ENCODE measurements around the gene ALG12. TPM values are rescaled to one million over a fixed set of nuclear protein-coding genes. Genes with fewer than 3 reads are reported as not detected.

ALG12 gene
- polyA plus RNA-seq, 1 of the 3 experiments (the other 2 are of a cell fraction) = 9.9 TPM

GRCh38 chr22:49967706-49968208 is 49.5 kb upstream of the ALG12 start:
- TF ChIP-seq, protein P1, sequence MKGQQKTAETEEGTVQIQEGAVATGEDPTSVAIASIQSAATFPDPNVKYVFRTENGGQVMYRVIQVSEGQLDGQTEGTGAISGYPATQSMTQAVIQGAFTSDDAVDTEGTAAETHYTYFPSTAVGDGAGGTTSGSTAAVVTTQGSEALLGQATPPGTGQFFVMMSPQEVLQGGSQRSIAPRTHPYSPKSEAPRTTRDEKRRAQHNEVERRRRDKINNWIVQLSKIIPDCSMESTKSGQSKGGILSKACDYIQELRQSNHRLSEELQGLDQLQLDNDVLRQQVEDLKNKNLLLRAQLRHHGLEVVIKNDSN (IDR thresholded peaks at IDR 0.05; ENCODE audit: borderline replicate concordance, low read depth) = 0 out of 2 replicates have a peak, but pooled peaks have one; percentile 14
- TF ChIP-seq GABPA (IDR thresholded peaks at IDR 0.05; ENCODE audit: low read depth) = no peak
- TF ChIP-seq SIN3A (IDR thresholded peaks at IDR 0.05; ENCODE audit: borderline replicate concordance, low read depth, low read length) = no peak
- TF ChIP-seq RCOR1 (IDR thresholded peaks at IDR 0.05; ENCODE audit: low read length) = 0 out of 2 replicates have a peak, but pooled peaks have one; percentile 14
- TF ChIP-seq, protein P2, sequence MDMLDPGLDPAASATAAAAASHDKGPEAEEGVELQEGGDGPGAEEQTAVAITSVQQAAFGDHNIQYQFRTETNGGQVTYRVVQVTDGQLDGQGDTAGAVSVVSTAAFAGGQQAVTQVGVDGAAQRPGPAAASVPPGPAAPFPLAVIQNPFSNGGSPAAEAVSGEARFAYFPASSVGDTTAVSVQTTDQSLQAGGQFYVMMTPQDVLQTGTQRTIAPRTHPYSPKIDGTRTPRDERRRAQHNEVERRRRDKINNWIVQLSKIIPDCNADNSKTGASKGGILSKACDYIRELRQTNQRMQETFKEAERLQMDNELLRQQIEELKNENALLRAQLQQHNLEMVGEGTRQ (IDR thresholded peaks at IDR 0.05; ENCODE audit: borderline replicate concordance, low read depth, low read length) = 0 out of 2 replicates have a peak, but pooled peaks have one; percentile 7
- Histone ChIP-seq H3K4me1 (ENCODE audit: control insufficient read depth in 1 of 2, insufficient read depth in 2 of 2, low read depth in 1 of 2, low read length in 1 of 2) (peaks cover 16 to 25% of the 10 kb centered on the region in 2 experiments; a peak in 2 of 4 replicates), H3K9me3 (no peaks in the 10 kb centered on the region), H3F3A (replicated peaks; ENCODE audit: insufficient read depth) (no peaks in the 10 kb centered on the region), H3K36me3 (replicated peaks in 1 of 2; ENCODE audit: control insufficient read depth in 1 of 2, insufficient read depth in 2 of 2, low read length in 1 of 2) (peaks cover 5 to 14% of the 10 kb centered on the region in 2 experiments), H2AFZ (ENCODE audit: low read depth) (no peak overlapping the region), H3K27ac (ENCODE audit: low read depth in 2 of 2, low read length in 1 of 2) (peak overlapping the region in 1 of 2 experiments; percentile 43; a peak in 1 of 4 replicates), H3K27me3 (ENCODE audit: insufficient read depth) (no peaks in the 10 kb centered on the region), H4K20me1 (ENCODE audit: insufficient read depth) (no peaks in the 10 kb centered on the region), H3K9ac (no peak overlapping the region), H3K79me2 (ENCODE audit: insufficient read depth) (peaks cover 15% of the 10 kb centered on the region), H3K9me2 (no peaks in the 10 kb centered on the region), H3K4me3 (ENCODE audit: low read depth in 2 of 2, low read length in 1 of 2) (no peak overlapping the region), H3K4me2 (no peak overlapping the region)
- 76% methylated on average over 6 of the region's 18 CpGs for WGBS (ENCODE audit: low lambda C conversion rate)
- POLR2A ChIA-PET = no interaction called here
- peak; percentile 76 for DNase-seq
- CTCF ChIA-PET = interaction anchor here (1.3 to 3.9 kb wide), 8 partner anchors 12 to 178 kb away, joined by 3 to 18 read pairs (median 6); no protein-coding TSS in a partner anchor

DNA sequence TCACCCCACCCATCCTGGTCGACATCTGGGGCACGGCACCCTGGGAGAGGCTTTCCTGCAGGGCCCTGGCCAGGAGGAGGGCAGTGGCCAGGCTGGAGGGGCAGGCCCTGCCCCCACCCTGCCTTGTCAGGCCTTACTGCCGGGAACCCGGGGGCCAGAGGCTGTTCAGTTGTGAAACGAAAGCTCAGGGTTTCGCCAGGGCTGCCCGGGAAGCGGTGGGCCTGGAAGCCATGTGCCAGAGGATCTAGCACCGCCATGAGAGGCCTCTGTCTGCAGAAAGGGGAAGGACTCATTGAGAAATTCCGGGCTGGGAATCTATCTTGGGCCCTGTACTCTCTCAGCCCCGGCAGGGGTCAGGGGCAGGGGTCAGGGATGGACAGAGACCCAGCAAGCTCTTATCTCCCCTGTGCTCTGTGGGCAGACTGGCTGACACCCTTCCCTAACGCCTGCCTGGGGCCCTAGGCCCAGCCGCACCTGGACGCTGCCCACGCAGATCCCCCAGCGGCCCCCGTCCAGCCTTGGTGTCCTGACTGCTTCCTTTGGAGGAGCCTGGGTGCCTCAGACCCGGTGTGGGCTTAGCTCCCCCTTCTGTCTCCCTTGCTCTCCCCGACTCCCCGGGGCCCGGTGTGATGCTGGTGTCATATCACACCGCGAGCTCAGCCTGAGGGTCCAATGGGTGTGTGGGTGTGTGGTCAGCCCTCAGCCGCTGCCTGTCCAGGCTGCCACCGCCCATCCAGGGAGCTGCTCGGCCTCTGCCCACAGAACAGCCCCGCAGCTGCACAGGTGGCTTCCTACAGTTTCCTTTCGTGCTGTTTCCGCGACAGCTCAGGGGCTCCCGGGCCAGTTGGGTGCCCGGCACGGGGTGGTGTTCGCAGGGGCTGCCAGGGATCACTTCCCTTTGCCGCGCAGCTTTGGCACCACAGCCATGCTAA is 48.8 kb upstream of the ALG12 start:
- H2AFZ ChIP-seq (ENCODE audit: low read depth) = no peak overlapping the region
- H3K9ac ChIP-seq = no peak overlapping the region
- TF ChIP-seq FOXM1 (IDR thresholded peaks at IDR 0.05; ENCODE audit: low read depth) = no peak
- TF ChIP-seq CHD2 (IDR thresholded peaks at IDR 0.05; ENCODE audit: low read length, partially characterized antibody) = no peak
- TF ChIP-seq RXRA (IDR thresholded peaks at IDR 0.05; ENCODE audit: borderline replicate concordance, low read depth) = no peak
- no peak for TF ChIP-seq POLR2AphosphoS5 (IDR thresholded peaks at IDR 0.05; ENCODE audit: low read depth, low read length)
- TF ChIP-seq, protein P3, sequence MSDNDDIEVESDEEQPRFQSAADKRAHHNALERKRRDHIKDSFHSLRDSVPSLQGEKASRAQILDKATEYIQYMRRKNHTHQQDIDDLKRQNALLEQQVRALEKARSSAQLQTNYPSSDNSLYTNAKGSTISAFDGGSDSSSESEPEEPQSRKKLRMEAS (IDR thresholded peaks at IDR 0.05; ENCODE audit: low read depth) = no peak
- no peak for TF ChIP-seq SIN3A (IDR thresholded peaks at IDR 0.05; ENCODE audit: borderline replicate concordance, low read depth, low read length)
- no peak for TF ChIP-seq NFIC (IDR thresholded peaks at IDR 0.05; ENCODE audit: borderline replicate concordance)
- no peak for TF ChIP-seq RAD21 (IDR thresholded peaks at IDR 0.05; ENCODE audit: low read length)
- TF ChIP-seq TCF12 (IDR thresholded peaks at IDR 0.05) = no peak
- no peak for TF ChIP-seq REST (IDR thresholded peaks at IDR 0.05; ENCODE audit: low read depth, low read length)
- TF ChIP-seq, protein P2 (IDR thresholded peaks at IDR 0.05; ENCODE audit: borderline replicate concordance, low read depth, low read length) = no peak
- no peak for TF ChIP-seq EP300 (IDR thresholded peaks at IDR 0.05; ENCODE audit: borderline replicate concordance in 1 of 2, low read depth in 1 of 2, low read length in 1 of 2)
- CTCF ChIA-PET = interaction anchor here (1.0 to 3.9 kb wide), 7 partner anchors 13 to 179 kb away, joined by 4 to 18 read pairs (median 9); no protein-coding TSS in a partner anchor
- H3K4me1 ChIP-seq (ENCODE audit: control insufficient read depth in 1 of 2, insufficient read depth in 2 of 2, low read depth in 1 of 2, low read length in 1 of 2) = peaks cover 19 to 29% of the 10 kb centered on the region in 2 experiments; a peak in 2 of 4 replicates
- peaks cover 21% of the 10 kb centered on the region for H3K79me2 ChIP-seq (ENCODE audit: insufficient read depth)
- no peaks in the 10 kb centered on the region for H3F3A ChIP-seq (replicated peaks; ENCODE audit: insufficient read depth)
- POLR2A ChIA-PET = no interaction called here
- H3K4me2 ChIP-seq = no peak overlapping the region
- H3K4me3 ChIP-seq (ENCODE audit: low read depth in 2 of 2, low read length in 1 of 2) = no peak overlapping the region
- H4K20me1 ChIP-seq (ENCODE audit: insufficient read depth) = no peaks in the 10 kb centered on the region
- H3K9me2 ChIP-seq = no peaks in the 10 kb centered on the region
- 96% methylated on average over 10 of the region's 36 CpGs for WGBS (ENCODE audit: low lambda C conversion rate)
- no peaks in the 10 kb centered on the region for H3K9me3 ChIP-seq
- H3K27me3 ChIP-seq (ENCODE audit: insufficient read depth) = no peaks in the 10 kb centered on the region
- H3K27ac ChIP-seq (ENCODE audit: low read depth in 2 of 2, low read length in 1 of 2) = peak overlapping the region in 1 of 2 experiments; percentile 43; a peak in 1 of 4 replicates
- DNase-seq = peak; percentile 51
- H3K36me3 ChIP-seq (replicated peaks in 1 of 2; ENCODE audit: control insufficient read depth in 1 of 2, insufficient read depth in 2 of 2, low read length in 1 of 2) = peaks cover 5 to 16% of the 10 kb centered on the region in 2 experiments
